Thyroid gland (tissue), 4 donors: ENCODE results near the gene GABRR2. TPM values are rescaled to one million over a fixed set of nuclear protein-coding genes. Genes with fewer than 3 reads are reported as not detected.

Experiments used
- DNase-seq, 2 donors: peaks; one replicate each; pipeline ENCODE4 v3.0.0-alpha.2; 2019
- H3K27ac ChIP-seq, 3 donors: fragments of 200-600 bp; sonication (generic); 1 replicate in 2 of 3; 2 replicates in 1 of 3; pipeline ENCODE4 v1.5.1; 2016 to 2019; ENCODE audit warnings: mild to moderate bottlenecking in 1 of 3, moderate library complexity in 1 of 3
- H3K27me3 ChIP-seq: fragments of 200-600 bp; sonication (generic); one replicate; pipeline ENCODE4 v1.5.1; 2019
- H3K36me3 ChIP-seq, 2 donors: fragments of 200-600 bp; sonication (generic); one replicate each; pipeline ENCODE4 v1.5.1; 2016 to 2019
- H3K4me1 ChIP-seq, 2 donors: fragments of 200-600 bp; sonication (generic); one replicate each; pipeline ENCODE4 v1.5.1; 2017 to 2019
- H3K4me3 ChIP-seq, 3 donors: fragments of 200-600 bp; sonication (generic); replicated peaks in 1 of 3; 1 replicate in 2 of 3; 2 replicates in 1 of 3; pipeline ENCODE4 v1.5.1; 2016; ENCODE audit warnings: mild to moderate bottlenecking in 1 of 3
- H3K9me3 ChIP-seq: fragments of 200-600 bp; sonication (generic); one replicate; pipeline ENCODE4 v1.5.1; 2017
- CTCF ChIP-seq, 6 experiments: fragments of 200-600 bp in 3 of 6; fragments of 450-650 bp in 3 of 6; sonication (generic) in 3 of 6; IDR thresholded peaks; one replicate each; pipeline ENCODE4 v1.5.1; 2016 to 2019; ENCODE audit warnings: antibody characterized with exemption in 6 of 6, mild to moderate bottlenecking in 2 of 6, inconsistent platforms in 1 of 6, moderate library complexity in 1 of 6
- POLR2A ChIP-seq, 2 donors: fragments of 450-650 bp; IDR thresholded peaks; one replicate each; pipeline ENCODE4 v1.6.1; 2017; ENCODE audit warnings: antibody characterized with exemption in 2 of 2, mild to moderate bottlenecking in 2 of 2, moderate library complexity in 1 of 2
- WGBS, 2 donors: methylation state at CpG; one replicate each; pipeline ENCODE4 v1.1.5; 2017; 5-methylcytosine and 5-hydroxymethylcytosine counted together
- intact Hi-C: fragments of 100-400 bp; cut with DNase I; formaldehyde crosslinking; loops from one replicate; pipeline ENCODE4 v1.15.1; 2023
- total RNA-seq, 4 donors: library from RNA; depleted of rRNA; stranded (reverse); fragments of >200 nt; gene quantifications; one replicate each; pipeline ENCODE4 v1.2.3, GENCODE V29; 2016

The GABRR2 gene
- total RNA-seq, 4 donors from 2014 or later: 0.42 to 2.1 (median 0.56) TPM

GRCh38 chr6:89347825-89348224 is 32.7 kb upstream of the GABRR2 start:
- intact Hi-C loops: no loop called here
- 21 to 63% methylated on average over 2 of the region's 2 CpGs for WGBS, 2 donors

GRCh38 chr6:89346433-89346832 is 31.3 kb upstream of the GABRR2 start:
- Histone ChIP-seq H3K9me3 (no peaks in the 10 kb centered on the region), H3K4me3 (no peak overlapping the region), H3K36me3 (peaks cover 3 to 5% of the 10 kb centered on the region in 2 donors), H3K27me3 (no peaks in the 10 kb centered on the region), H3K27ac (no peak overlapping the region), H3K4me1 (peaks cover 14 to 42% of the 10 kb centered on the region in 2 donors)
- intact Hi-C loops: no loop called here
- TF ChIP-seq POLR2A (IDR thresholded peaks at IDR 0.05) (no peak), CTCF (IDR thresholded peaks at IDR 0.05) (no peak)
- DNase-seq: no peak
- WGBS, 2 donors: 84 to 85% methylated on average over 4 of the region's 4 CpGs

More at GRCh38 chr6:89347825-89348224, 32.7 kb upstream of the GABRR2 start:
- Histone ChIP-seq H3K4me1 (peaks cover 16 to 44% of the 10 kb centered on the region in 2 donors), H3K4me3 (no peak overlapping the region), H3K9me3 (no peaks in the 10 kb centered on the region), H3K36me3 (no peaks in the 10 kb centered on the region), H3K27me3 (no peaks in the 10 kb centered on the region), H3K27ac (peak overlapping the region in 1 of 3 donors; percentile 8)
- DNase-seq: peak; percentile 38 to 49
- no peak for TF ChIP-seq CTCF (IDR thresholded peaks at IDR 0.05)
- no peak for TF ChIP-seq POLR2A (IDR thresholded peaks at IDR 0.05)

- peaks cover 27 to 28% of the 10 kb centered on the region in 2 donors for H3K36me3 ChIP-seq
- no peaks in the 10 kb centered on the region for H3K4me1 ChIP-seq
- intact Hi-C loops: no loop called here
- WGBS, 2 donors: 91 to 92% methylated on average over 2 of the region's 2 CpGs
- H3K27ac ChIP-seq: no peak overlapping the region
- H3K4me3 ChIP-seq: no peak overlapping the region
- TF ChIP-seq CTCF (IDR thresholded peaks at IDR 0.05) (no peak), POLR2A (IDR thresholded peaks at IDR 0.05) (no peak)
- no peaks in the 10 kb centered on the region for H3K27me3 ChIP-seq
- no peaks in the 10 kb centered on the region for H3K9me3 ChIP-seq
- DNase-seq: no peak
Measured at GRCh38 chr6:89339565-89339964, 24.5 kb upstream of the GABRR2 start.

GRCh38 chr6:89335164-89335563 is 20.1 kb upstream of the GABRR2 start:
- H3K9me3 ChIP-seq: no peaks in the 10 kb centered on the region
- no peaks in the 10 kb centered on the region for H3K4me1 ChIP-seq
- H3K27me3 ChIP-seq: no peaks in the 10 kb centered on the region
- TF ChIP-seq CTCF (IDR thresholded peaks at IDR 0.05): no peak
- TF ChIP-seq POLR2A (IDR thresholded peaks at IDR 0.05): no peak
- H3K27ac ChIP-seq: no peak overlapping the region
- intact Hi-C loops: no loop called here
- H3K4me3 ChIP-seq: no peak overlapping the region
- peaks cover 16 to 25% of the 10 kb centered on the region in 2 donors for H3K36me3 ChIP-seq
- 80 to 86% methylated on average over 3 of the region's 3 CpGs for WGBS, 2 donors
- DNase-seq: no peak

GRCh38 chr6:89330910-89331309 is 15.8 kb upstream of the GABRR2 start:
- Histone ChIP-seq H3K4me1 (no peaks in the 10 kb centered on the region), H3K4me3 (no peak overlapping the region), H3K9me3 (no peaks in the 10 kb centered on the region), H3K27ac (no peak overlapping the region), H3K27me3 (no peaks in the 10 kb centered on the region), H3K36me3 (peaks cover 8 to 33% of the 10 kb centered on the region in 2 donors)
- TF ChIP-seq CTCF (IDR thresholded peaks at IDR 0.05) (no peak), POLR2A (IDR thresholded peaks at IDR 0.05) (no peak)
- intact Hi-C loops: no loop called here
- WGBS, 2 donors: 96 to 98% methylated on average over 1 of the region's 1 CpG
- no peak for DNase-seq
